HG03432 (cell line): Measurements from ENCODE around the gene HIKESHI.

Experiments
- ATAC-seq: cut with Tn5 transposase; IDR thresholded peaks from one replicate; pipeline ENCODE4 v1.9.1; 2021; ENCODE audit warnings: mild to moderate bottlenecking, moderate library complexity; ENCODE audit not compliant: unreplicated experiment

HIKESHI gene

GRCh38 chr11:86374069-86374468 lies 72.0 kb downstream of the HIKESHI start:
- ATAC-seq = no peak

- no peak for ATAC-seq
Observed at GRCh38 chr11:86374586-86374985, 72.5 kb downstream of the HIKESHI start, which contains the start of gene CCDC81. TSS of gene CCDC81 (plus strand) at chr11:86374887. CDS start at chr11:86375164, 277 bp downstream.

GRCh38 chr11:86377972-86378371 lies 75.9 kb downstream of the HIKESHI start:
- no peak for ATAC-seq

GRCh38 chr11:86380295-86381059 lies 78.4 kb downstream of the HIKESHI start:
- ATAC-seq = no peak

- ATAC-seq = no peak
Observed at GRCh38 chr11:86383041-86383955, 81.3 kb downstream of the HIKESHI start.

GRCh38 chr11:86386283-86386682 lies 84.2 kb downstream of the HIKESHI start:
- no peak for ATAC-seq

GRCh38 chr11:86386746-86387145 lies 84.7 kb downstream of the HIKESHI start:
- ATAC-seq = no peak

GRCh38 chr11:86388198-86388597 lies 86.2 kb downstream of the HIKESHI start:
- ATAC-seq = no peak

- no peak for ATAC-seq
Observed at GRCh38 chr11:86390487-86390886, 88.4 kb downstream of the HIKESHI start.

GRCh38 chr11:86395061-86395551 lies 93.1 kb downstream of the HIKESHI start:
- no peak for ATAC-seq
